Occipital lobe (tissue), 2 donors: ENCODE data around the gene ULK2. TPM values are rescaled to one million over a fixed set of nuclear protein-coding genes. Genes with fewer than 3 reads are reported as not detected.

Source experiments
- DNase-seq: peaks from one replicate; lab custom pipeline; 2025; lab: John Stamatoyannopoulos, UW
- total RNA-seq: library from RNA; depleted of rRNA; stranded (reverse); fragments of >200 nt; gene quantifications from one replicate; pipeline ENCODE4 v1.2.3, GENCODE V29; 2014

ULK2 gene
- total RNA-seq, 1 donor from 2014 or later = 212 TPM

DNA sequence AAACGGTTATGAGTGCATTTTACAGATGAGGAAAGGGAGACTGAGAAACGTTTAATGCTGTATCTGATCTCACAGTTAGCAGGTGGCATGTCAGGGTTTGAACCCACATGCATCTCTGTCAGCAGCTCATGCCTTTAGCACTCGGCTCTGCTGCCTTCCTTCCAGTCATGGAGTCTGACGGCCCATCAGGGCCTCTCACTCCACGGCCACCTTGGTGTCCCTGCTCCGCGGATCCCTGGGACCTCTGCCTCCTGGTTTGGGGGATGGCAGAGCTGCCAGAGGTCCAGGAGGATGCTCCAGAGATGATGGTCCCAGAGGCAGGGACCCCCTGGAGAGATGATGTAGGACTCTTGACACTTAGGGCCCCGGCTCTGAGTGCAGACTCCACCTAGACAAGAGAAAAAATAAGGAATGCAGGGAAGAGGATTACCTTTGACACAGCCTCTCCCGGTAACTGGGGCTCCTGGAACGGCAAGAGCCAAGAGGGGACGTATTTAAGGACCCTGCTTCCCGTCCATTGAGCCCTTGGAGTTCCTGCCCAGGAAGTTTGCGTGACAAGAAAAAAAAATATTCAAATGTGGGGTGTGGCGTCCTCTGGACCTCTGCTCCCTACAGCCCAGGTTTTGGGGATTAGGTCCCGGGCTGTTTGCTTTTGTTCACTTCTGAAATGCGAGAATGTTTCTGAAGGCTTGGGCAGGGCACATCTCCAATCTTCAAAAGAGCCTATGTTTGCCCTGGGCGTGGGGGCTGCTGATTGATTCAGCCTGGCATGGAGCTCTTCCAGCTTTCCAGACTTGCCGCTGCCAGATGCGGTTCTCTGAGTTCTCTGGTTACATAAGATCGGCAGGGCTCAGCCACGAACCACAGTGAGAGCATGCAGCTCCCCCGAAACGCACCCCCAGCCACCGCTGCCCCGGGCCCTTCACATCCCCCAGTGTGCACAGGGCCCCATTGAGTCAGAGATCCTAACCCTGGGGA is 119.6 kb downstream of the ULK2 start, which contains the start of gene ALDH3A1:
TSS of gene ALDH3A1 (minus strand) at position 470 of the 978 bp plus-strand sequence. CDS start 3,169 bp downstream, outside the sequence.
- DNase-seq = no peak

DNA sequence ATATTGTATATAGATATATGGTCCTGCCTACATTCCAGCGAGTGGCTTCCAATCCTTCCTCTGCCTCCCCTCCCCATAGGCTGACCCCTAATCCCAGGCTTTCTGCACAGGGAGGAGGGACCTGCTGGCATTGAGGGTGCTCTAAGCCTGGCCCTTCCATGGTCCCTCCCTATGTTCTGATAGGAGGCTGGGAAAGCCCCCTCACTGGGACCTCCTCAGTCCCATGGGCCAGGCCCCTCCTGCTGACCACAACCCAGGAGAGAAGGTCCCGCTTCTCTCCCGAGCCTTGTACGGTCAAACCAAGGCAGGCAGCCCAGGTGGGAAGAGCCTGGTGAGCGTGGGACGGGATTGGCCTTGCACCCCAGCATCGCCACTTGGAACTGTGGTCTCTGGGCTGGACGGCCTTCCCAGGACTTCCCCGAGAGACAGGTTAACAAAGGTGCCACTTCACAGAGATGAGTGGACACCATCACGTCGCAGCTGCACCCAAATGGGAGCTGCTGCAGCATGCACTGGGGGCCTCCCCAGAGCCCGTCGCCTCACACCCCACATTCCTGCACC is 120.5 kb downstream of the ULK2 start:
- no peak for DNase-seq

DNA sequence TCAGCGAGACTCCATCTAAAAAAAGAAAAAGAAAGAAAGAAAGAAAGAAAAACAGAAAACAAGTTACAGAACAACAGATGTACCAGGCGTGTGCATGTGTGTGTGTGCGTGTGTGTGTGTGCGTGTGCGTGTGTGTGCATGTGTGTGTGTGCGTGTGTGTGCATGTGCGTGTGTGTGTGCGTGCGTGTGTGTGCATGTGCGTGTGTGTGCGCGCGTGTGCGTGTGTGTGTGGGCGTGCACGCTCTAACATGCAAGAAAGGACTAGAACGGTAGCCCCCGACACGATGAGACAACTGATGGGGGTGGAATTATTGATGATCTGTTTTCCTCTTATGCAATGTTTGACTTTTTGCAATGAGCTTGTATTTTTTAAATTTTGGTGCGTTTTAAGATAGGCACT is 121.2 kb downstream of the ULK2 start:
- no peak for DNase-seq

DNA sequence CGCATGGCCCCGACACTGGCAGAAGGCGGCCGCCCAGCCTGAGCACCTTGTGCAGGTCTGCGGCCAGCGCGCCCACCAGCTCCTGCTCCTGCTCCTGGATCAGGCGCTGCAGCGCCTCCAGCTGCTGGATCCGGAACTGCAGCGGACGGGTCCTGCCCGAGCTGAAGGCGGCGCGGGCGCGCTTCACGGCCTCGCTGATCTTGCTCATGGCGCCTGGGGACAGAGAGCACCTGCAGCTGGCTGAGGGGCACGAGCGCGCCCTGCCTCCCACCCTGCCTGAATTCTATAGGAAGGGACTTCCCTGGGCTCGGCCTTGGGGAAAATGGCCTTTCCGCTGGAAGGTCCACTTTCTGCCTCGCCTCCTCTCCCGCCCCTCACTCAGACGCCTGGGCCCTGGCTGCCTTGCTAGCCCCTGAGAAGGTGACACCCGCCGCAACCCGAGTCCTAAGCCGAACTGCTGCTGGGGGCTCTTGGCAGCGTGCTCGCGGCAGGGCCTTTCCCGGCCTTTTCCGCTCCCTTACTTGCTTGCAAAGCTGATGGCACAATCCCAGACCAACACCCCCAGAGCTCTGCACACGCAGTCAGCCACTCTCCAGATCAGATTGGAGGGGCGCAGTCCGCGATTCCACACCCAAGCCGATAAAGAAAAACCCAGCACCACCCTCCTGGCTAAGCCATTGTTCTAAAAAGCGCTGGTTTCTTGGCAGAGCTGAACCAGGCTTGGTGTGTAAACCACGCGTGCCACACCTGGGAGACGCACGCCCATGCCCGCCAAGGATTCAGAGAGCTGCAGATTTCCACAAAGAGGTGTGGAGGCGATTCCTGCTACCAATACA is 122.6 kb downstream of the ULK2 start:
- DNase-seq = peak; percentile 86

DNA sequence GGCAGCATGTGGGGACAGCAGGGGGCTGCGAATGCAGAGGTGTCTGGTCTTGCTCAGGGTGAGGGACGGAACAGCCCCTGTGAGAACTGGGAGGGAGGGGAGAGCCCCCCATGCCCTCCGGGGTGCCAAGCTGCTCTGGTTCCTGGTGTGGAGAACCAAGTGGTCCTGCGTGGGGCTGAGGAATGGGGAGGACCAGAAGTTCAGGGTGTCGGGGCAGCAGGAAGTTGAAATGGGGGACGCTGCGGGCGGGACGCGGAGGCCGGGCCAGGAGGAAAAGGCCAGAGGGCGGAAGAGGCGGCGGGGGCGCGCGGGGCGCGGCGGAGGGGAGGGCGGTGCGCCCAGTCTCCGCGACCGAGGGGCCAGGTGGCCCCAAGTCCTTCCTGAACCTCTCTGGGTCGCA is 123.2 kb downstream of the ULK2 start:
- DNase-seq = no peak

DNA sequence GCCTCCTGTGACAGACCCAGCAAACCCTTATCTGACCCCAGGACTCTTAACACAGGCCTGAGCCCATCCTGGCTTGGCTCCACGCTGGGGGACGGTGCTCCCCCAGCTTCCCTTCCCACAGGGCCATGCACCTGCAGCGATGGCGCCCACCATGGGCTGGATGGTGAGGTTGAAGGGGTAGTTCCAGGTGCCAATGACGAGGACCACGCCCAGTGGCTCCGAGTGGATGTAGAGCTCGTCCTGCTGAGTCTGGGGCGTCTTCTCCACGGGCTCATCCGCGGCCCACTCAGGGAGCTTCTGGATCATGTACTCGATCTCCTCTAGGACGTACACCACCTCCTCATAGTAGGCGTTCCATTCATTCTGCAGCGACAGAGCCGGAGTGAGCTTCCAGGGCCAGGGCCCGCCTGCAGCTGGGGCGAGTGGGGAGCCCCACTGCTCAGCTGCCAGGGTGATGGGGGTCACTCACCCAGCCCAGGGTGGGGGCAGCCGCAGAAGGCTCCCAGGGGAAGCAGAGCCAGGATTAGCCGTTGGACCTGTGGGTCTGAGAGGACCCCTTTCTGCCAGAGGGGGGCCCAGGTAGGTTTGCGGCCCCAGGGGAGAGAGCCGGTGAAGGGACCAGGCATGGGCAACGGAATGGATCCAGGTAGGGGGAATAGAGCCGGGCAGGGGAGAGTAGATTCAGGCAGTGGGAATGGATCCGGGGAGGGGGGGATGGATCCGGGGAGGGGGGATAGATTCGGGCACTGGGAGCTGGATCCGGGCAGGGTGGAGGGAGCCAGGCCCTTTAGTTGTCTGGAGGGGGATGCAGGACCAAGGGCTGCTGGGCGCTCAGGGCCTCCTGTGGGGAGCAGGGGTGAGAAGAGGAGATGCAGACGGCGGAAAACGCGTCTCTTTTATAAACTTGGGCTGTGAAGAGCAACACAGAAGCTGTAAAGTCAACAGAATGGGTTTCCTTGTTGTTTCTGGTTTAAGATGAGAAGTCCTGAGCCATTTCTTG is 124.3 kb downstream of the ULK2 start:
- no peak for DNase-seq

DNA sequence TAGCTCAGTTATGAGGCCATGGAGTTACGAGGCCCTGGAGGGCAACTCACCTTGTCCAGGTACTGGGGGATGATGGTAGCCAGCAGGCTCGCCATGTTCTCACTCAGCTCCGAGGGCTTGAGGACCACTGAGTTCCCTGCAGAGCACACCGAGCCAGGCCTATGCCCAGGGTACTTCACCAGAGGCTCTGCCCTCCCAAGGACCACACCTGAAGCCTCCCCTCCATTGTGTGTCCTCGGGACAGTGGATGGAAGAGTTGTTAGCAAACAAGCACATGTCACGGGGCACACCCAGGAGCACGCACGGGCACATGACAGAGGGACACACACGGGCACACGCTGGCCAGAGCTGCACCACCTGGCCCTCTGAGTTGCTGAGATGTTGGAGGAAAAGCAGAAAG is 125.2 kb downstream of the ULK2 start:
- no peak for DNase-seq

DNA sequence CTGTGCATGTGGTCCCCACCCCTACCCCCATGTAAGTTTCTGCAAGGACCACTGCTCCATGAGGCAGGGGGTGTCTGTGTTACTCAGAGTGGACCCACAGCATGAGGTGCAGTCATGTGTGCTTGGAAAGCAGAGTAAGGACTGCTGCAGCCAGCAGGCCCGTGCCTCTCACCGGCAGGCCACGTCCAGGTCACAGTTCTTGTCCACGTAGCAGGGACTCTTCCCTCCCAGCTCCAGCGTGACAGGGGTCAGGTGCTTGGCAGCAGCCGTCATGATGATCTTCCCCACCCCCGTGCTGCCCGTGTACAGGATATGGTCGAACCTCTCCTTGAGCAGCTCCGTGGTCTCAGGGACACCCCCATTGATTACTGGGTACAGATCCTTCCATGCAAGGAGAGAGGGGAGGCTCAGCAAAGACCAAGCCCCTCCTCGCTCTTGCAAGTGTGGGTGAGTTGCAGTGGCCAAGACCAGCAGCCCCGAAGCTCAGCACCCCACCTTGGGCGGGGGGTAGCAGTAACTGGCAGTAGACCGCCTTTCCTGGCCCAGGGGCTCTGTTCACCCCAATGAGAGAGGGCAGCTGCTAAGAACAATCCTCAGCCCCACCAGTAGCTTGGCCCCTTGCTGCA is 125.8 kb downstream of the ULK2 start:
- no peak for DNase-seq

DNA sequence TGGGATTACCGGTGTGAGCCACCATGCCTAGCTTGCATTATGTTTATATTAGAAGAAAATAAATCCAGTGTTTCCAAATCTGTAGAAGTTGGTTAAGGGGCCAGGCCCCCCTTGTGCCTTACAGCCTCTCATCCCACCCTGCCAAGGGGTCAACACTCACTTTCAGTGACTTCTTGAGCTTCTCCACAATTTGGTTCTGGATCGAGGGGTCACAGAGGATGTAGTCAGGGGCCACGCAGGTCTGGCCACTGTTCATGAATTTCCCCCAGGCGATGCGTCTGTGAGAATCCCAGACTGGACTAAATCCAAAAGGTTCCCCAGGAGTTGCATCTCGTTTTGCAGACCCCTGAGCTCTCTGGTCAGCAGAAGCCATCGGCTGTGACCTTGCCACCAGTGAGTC is 126.8 kb downstream of the ULK2 start:
- no peak for DNase-seq

DNA sequence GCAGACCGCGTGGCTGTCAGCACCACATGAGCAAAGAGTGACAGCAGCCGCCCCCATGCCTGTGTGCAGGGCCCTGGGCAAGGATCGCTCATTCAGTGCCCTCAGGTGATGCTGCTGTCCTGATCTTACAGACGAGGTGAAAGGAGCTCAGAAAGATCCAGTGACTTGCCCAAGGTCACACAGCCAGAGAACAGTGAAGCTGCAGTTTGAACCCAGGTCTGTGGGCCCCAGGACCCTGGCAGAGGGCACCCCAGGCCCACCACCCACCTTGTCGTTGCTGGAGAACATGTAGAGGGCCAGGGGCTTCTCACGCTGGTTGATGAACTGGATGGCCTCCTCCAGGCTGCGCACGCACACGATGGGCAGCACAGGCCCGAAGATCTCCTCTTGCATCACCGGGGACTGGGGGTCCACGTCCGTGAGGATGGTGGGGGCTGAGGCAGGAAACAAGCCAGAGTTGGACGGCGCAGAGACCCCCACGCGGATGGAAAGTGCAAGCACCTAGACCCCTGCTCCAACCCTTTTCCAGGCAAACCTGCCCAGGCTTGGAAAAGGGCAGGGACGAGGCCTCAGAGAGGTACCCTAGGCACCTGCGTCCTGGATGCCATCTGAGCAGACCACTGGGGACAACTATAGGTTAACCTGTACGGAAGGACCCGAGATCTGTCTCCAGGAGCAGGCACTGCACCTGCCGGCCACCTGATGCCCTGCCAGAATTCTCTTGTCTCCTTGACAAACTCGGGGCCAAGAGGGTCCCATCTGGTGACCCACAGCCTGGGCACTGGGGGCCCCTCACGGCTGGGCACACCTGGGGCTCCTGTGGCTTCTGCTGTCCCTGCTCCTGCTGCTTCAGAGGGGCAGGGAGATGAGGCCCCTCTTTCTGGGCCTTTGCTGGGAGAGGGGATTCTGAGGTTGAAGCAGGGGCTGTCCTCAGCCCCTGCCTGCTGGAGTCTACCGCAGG is 128.2 kb downstream of the ULK2 start:
- no peak for DNase-seq

DNA sequence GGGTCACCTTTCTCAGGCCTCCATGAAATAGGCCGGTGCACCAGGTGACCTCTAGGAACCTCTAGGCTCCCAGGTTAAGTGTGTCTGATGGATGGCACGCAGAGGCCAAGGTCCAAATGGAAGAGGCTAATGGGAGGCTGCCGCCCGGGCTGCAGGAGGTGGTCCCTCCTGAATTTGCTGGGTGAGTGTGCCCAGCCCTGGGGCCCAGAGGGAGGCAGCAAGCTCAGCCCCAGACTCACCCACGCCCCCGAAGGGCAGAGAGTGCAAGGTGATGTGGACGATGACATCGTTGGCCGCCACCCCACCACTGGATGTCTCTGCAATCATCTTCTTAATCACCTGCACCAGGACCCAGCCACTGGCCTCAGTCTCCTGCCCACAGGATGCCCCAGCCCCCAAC is 129.0 kb downstream of the ULK2 start:
- no peak for DNase-seq

DNA sequence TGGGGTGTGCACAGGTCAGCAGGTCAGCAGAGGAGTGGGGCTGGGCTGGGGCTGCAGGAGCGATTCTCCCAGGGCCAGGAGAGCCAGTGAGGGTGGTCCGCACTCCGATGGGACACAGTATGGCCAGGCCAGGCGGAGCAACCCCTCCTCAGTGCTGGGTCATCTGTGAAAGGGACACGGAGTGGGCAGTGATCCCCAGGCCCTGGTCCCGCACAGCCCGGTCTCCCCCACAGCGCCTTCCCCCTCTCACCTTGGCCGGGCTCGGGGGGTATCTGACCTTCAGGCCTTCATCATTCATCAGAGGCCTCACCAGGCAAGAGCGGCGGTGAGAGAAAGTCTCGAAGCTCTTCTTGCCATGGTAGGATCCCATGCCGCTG is 129.7 kb downstream of the ULK2 start:
- DNase-seq = no peak

DNA sequence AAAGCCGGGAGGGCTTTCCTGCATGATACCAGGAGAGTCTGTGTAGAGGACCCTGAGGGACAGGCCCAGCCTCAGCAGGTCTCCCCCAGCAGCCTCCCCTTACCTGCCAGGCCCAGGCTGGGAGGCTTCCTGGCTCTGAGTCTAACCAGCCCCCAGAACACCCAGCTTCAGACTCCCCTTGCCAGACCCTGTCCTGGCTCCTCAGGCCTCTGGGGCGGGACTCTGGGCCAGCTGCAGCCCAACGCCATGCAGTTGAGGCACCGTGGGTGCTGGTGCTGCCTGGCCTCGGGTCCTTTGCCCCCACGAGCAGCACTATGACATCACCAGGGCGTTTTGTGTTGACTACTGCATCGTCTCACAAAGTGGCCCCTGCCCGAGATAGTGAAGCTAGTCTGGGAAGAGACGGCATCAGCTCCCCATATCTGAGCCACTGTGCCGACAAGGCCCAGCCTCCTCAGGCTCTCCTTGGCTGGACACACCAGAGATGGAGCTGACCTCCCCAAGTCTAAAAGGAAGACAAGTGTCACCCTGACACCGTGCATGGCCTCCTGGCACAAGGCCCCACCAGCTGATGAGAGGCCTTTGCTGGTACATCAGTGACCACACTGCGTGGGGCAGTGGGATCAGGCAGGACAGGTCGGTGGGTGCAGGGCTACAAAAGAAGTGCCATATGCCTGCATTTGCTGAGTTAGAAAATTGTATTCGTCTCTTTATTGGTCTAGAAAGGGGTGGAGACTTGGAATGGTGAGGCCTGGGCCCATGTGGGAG is 130.2 kb downstream of the ULK2 start:
- no peak for DNase-seq

DNA sequence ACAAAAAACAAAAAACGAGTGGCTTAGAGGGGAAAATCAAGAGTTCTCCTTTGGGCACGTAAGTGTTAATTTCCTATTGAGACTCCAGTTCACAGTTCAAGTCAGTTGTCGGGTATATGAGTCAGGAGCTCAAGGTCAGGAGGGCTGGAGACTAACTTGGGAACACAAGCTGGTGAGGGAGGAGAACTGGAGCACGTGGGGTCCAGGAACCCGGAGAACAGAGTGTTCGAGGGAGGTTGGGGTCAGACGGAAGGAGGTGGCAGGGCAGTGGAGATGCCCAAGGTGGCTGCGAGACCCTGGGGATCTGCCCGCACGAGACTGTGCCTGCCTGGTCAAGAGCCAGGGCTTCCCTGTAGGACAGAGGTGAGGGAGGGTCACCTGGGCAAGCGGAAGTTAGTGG is 131.7 kb downstream of the ULK2 start:
- DNase-seq = no peak

DNA sequence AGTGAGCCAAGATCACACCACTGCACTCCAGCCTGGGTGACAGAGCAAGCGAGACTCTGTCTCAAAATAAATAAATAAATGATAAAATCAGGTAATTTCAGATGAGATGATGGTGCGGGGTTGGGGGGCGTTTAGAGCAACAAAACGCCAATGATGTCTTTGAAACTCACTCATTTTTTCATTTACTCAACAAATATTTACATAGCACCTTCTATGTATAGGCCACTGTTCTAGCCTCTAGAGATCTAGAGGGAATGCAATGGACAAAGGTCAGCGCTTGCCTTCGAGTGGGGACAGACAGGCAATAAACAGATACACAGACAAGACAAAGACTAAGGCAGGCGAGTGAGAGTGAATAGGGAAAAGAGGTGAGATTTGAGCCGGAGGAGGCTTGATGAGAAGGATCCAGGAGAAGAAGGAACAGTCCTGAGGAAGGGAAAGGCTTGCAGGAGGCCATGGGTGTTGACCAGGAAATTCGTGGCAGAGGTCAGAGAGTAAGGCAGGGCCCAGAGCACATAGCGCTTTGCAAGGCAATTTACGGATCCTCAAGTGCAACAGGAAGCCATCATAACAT is 133.7 kb downstream of the ULK2 start:
- no peak for DNase-seq

DNA sequence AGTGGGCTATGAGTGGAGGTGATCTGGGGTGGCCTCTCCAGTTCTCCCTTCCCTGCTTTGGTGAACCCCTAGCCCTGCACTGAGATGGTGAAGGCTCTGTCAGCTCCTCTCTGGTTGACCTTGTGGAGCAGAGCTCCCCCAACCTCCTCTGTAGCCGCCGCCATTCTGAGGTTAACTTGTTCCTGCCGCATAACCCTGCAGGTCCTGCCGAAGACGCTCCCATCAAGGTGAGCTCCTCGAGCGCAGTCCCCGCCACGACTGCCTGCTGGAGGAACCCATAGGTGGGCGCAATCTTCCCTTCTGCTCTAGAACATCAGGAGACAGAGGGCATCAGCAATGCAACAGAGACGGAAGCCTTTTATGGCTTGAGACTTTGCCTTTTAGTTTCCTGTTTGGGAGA is 136.1 kb downstream of the ULK2 start:
- DNase-seq = no peak

DNA sequence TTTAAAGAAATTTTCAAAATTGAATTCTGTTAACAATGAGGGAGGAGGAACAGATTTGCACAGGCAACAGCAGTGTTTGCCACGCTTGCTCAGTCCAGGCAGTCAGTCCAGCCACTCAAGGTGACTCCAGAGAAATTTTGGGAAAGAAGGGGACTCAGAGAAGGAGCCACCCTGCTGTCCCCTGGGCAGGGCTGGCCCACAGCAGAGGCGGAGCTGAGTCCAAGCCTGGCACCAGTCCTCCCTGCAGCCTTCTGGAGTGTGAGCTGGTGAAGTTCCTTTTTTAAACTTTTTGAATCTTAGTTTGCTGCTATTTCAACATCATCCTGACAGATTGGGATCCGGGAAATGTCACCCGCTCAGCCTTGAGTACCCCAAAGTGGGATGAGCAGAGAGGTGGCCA is 136.9 kb downstream of the ULK2 start:
- DNase-seq = no peak

DNA sequence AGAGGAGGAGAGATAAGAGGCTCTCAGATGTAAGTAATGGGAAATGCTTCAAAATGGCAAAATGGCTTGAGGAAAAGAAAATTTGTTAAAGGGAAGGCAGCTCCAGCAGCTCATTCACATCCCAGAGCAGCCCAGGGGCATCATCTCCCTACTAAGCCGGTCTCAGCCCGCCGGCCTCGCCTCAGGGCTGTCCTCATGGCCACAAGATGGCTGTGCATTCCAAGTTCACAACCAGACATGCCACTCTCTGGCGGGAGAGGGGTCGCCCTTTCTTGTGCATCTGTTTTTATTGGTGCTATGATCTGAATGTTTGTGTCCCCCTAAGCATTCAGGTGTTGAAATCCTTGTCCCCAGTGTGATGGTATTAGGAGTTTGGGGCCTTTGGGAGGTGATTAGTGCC is 137.8 kb downstream of the ULK2 start:
- no peak for DNase-seq
